ENCODE results near the gene CNTLN. TPM values are rescaled to one million over a fixed set of nuclear protein-coding genes. Genes with fewer than 3 reads are reported as not detected.

The CNTLN gene
- total and polyA plus RNA-seq, 2 experiments from 2014 or later = 3.6 to 9.2 TPM

DNA sequence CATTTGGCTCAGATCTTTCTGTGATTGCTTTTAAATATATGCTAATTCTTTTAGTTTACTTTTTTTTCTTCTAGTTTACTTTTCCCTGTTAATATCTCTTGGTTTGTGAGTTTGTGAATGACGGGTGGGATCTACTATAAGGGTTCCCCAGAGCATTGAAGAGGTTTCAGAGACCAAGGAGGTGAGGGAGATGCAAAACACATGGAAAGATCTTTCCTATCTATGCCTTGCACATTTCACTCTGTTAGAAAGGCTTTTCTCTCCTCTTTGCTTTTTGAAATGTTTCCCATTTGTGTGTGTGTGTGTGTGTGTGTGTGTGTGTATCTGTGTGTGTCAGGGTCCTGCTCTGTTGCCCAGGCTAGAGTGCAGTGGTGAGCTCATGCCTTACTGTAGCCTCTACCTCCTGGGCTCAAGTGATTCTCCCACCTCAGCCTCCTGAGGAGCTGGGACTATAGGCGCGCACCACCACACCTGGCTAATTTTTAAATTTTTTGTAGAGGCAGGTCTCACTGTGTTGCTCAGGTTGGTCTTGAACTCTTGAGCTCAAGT lies 50.7 kb downstream of the CNTLN start:
- no peak for DNase-seq (ENCODE audit: low spot score)
- TF ChIP-seq EZH2 (IDR thresholded peaks at IDR 0.05; ENCODE audit: borderline replicate concordance) (no peak), EZH2phosphoT487 (IDR thresholded peaks at IDR 0.05; ENCODE audit: low read depth, severe bottlenecking, unreplicated experiment) (no peak)
- TF ChIP-seq, protein P1, sequence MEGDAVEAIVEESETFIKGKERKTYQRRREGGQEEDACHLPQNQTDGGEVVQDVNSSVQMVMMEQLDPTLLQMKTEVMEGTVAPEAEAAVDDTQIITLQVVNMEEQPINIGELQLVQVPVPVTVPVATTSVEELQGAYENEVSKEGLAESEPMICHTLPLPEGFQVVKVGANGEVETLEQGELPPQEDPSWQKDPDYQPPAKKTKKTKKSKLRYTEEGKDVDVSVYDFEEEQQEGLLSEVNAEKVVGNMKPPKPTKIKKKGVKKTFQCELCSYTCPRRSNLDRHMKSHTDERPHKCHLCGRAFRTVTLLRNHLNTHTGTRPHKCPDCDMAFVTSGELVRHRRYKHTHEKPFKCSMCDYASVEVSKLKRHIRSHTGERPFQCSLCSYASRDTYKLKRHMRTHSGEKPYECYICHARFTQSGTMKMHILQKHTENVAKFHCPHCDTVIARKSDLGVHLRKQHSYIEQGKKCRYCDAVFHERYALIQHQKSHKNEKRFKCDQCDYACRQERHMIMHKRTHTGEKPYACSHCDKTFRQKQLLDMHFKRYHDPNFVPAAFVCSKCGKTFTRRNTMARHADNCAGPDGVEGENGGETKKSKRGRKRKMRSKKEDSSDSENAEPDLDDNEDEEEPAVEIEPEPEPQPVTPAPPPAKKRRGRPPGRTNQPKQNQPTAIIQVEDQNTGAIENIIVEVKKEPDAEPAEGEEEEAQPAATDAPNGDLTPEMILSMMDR (IDR thresholded peaks at IDR 0.05; ENCODE audit: poor library complexity) = no peak
- 92% methylated on average over 3 of the region's 3 CpGs for WGBS (ENCODE audit: low lambda C conversion rate, missing lambda C conversion rate)
- Histone ChIP-seq H3K27me3 (no peaks in the 10 kb centered on the region), H3K4me1 (ENCODE audit: insufficient read depth) (no peaks in the 10 kb centered on the region), H3K36me3 (replicated peaks; ENCODE audit: insufficient read depth, low read depth) (no peaks in the 10 kb centered on the region), H4K20me1 (ENCODE audit: insufficient read depth, poor library complexity, severe bottlenecking) (no peaks in the 10 kb centered on the region), H3K9me3 (ENCODE audit: low read depth) (no peaks in the 10 kb centered on the region), H3K4me2 (no peak overlapping the region), H3K79me2 (peaks cover 5% of the 10 kb centered on the region), H3K27ac (no peak overlapping the region), H2AFZ (no peak overlapping the region), H3K9me2 (replicated peaks; ENCODE audit: insufficient read depth) (no peaks in the 10 kb centered on the region), H3K4me3 (no peak overlapping the region)

DNA sequence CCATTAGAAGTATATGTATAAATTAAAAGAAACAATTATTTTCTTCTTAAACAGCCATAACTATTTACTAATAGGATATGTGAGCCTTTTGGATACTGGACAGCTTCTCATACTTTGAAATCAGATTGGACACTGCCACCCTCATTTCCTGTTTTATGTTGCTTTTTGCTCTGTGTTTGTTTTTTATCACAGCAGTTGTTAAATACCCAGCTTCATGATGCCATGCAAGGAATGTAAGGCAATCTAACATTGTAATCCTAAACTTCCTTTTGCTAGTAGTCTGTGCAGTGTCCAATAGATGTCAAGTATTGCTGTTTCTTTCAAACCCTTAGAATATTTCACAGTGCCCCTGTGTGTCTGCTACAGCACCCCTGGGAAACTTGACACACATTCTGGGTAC lies 56.2 kb downstream of the CNTLN start:
- TF ChIP-seq EZH2 (IDR thresholded peaks at IDR 0.05; ENCODE audit: borderline replicate concordance) (no peak), EZH2phosphoT487 (IDR thresholded peaks at IDR 0.05; ENCODE audit: low read depth, severe bottlenecking, unreplicated experiment) (no peak)
- TF ChIP-seq, protein P1 (IDR thresholded peaks at IDR 0.05; ENCODE audit: poor library complexity) = no peak
- H3K27ac ChIP-seq = no peak overlapping the region
- DNase-seq (ENCODE audit: low spot score) = no peak
- H3K27me3 ChIP-seq = no peaks in the 10 kb centered on the region
- H3K36me3 ChIP-seq (replicated peaks; ENCODE audit: insufficient read depth, low read depth) = no peaks in the 10 kb centered on the region
- no peak overlapping the region for H3K4me3 ChIP-seq
- H4K20me1 ChIP-seq (ENCODE audit: insufficient read depth, poor library complexity, severe bottlenecking) = no peaks in the 10 kb centered on the region
- H3K4me1 ChIP-seq (ENCODE audit: insufficient read depth) = no peaks in the 10 kb centered on the region
- no peak overlapping the region for H3K4me2 ChIP-seq
- no peak overlapping the region for H2AFZ ChIP-seq
- H3K9me2 ChIP-seq (replicated peaks; ENCODE audit: insufficient read depth) = no peaks in the 10 kb centered on the region
- no peaks in the 10 kb centered on the region for H3K9me3 ChIP-seq (ENCODE audit: low read depth)
- H3K79me2 ChIP-seq = no peaks in the 10 kb centered on the region

DNA sequence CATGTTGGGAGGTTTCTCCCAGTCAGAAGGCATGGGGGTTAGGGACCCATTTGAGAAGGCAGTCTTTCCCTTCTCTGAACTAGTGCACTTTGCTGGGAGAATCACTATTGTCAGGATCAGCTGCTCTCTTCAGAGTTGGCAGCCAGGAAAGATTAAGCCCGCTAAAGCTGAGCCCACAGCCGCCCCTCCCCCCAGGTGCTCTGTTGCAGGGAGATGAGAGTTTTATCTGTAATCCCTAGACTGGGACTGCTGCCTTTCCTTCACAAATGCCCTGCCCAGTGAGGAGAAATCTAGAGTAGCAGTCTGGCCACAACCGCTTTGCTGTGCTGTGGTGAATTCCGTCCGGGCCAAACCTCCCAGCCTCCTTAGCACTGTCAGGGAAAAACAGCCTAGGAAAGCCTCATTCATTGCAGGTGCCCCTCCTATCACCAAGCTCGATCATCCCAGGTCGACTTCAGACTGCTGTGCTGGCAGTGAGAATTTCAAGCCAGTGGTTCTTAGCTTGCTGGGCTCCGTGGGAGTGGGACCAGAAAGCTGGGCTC lies 69.8 kb downstream of the CNTLN start:
- Histone ChIP-seq H3K27ac (no peak overlapping the region), H3K36me3 (replicated peaks; ENCODE audit: insufficient read depth, low read depth) (no peaks in the 10 kb centered on the region), H3K79me2 (peaks cover 3% of the 10 kb centered on the region), H3K4me1 (ENCODE audit: insufficient read depth) (no peaks in the 10 kb centered on the region), H2AFZ (no peak overlapping the region), H3K4me2 (peak overlapping the region; percentile 25), H3K4me3 (no peak overlapping the region), H4K20me1 (ENCODE audit: insufficient read depth, poor library complexity, severe bottlenecking) (no peaks in the 10 kb centered on the region), H3K9me3 (ENCODE audit: low read depth) (peaks cover 10% of the 10 kb centered on the region), H3K27me3 (no peaks in the 10 kb centered on the region), H3K9me2 (replicated peaks; ENCODE audit: insufficient read depth) (no peaks in the 10 kb centered on the region)
- WGBS (ENCODE audit: low lambda C conversion rate, missing lambda C conversion rate) = 24% methylated on average over 8 of the region's 8 CpGs
- no peak for TF ChIP-seq EZH2 (IDR thresholded peaks at IDR 0.05; ENCODE audit: borderline replicate concordance)
- no peak for TF ChIP-seq EZH2phosphoT487 (IDR thresholded peaks at IDR 0.05; ENCODE audit: low read depth, severe bottlenecking, unreplicated experiment)
- TF ChIP-seq, protein P1 (IDR thresholded peaks at IDR 0.05; ENCODE audit: poor library complexity) = no peak
- DNase-seq (ENCODE audit: low spot score) = peak; percentile 27

All from hepatocyte (in vitro differentiated cells).